Adrenal gland (tissue), 12 donors: Measurements from ENCODE around the gene LTB. TPM values are rescaled to one million over a fixed set of nuclear protein-coding genes. Genes with fewer than 3 reads are reported as not detected.

Experiments used
- DNase-seq, 7 donors: peaks; one replicate each; pipeline ENCODE4 v3.0.0-alpha.2; 2019 to 2020
- H3K27ac ChIP-seq, 5 donors: fragments of 200-600 bp; sonication (generic) in 4 of 5; 1 replicate in 3 of 5; 2 replicates in 2 of 5; pipeline versions ENCODE4 v1.5.1 to v1.8.0; 2016 to 2020; ENCODE audit warnings: mild to moderate bottlenecking in 1 of 5
- H3K27me3 ChIP-seq: fragments of 200-600 bp; 2 replicates; pipeline ENCODE4 v1.8.0; 2021
- H3K36me3 ChIP-seq, 2 donors: fragments of 200-600 bp; replicated peaks in 1 of 2; 1 replicate in 1 of 2; 2 replicates in 1 of 2; pipeline versions ENCODE4 v1.5.1 to v1.8.0; 2018 to 2022
- H3K4me1 ChIP-seq, 2 donors: fragments of 200-600 bp; replicated peaks in 1 of 2; 1 replicate in 1 of 2; 2 replicates in 1 of 2; pipeline versions ENCODE4 v1.5.1 to v1.8.0; 2018 to 2021
- H3K4me3 ChIP-seq, 4 donors: fragments of 200-600 bp; sonication (generic) in 3 of 4; one replicate each; pipeline ENCODE4 v1.5.1; 2016 to 2018
- H3K9me3 ChIP-seq, 3 donors: fragments of 200-600 bp; sonication (generic) in 1 of 3; replicated peaks in 1 of 3; 1 replicate in 2 of 3; 2 replicates in 1 of 3; pipeline versions ENCODE4 v1.5.1 to v1.8.0; 2016 to 2021
- POLR2A ChIP-seq, 2 donors: fragments of 450-650 bp; IDR thresholded peaks; one replicate each; pipeline ENCODE4 v1.6.1; 2017; ENCODE audit warnings: antibody characterized with exemption in 2 of 2, mild to moderate bottlenecking in 2 of 2, moderate library complexity in 1 of 2
- WGBS, 4 donors: extraction: QIAGEN DNeasy Blood & Tissue Kit in 2 of 4; methylation state at CpG; one replicate each; pipeline versions ENCODE4 v1.1.5 to v1.1.7; 2013 to 2017; 5-methylcytosine and 5-hydroxymethylcytosine counted together
- intact Hi-C, 2 donors: fragments of 100-400 bp; cut with DNase I; formaldehyde crosslinking; loops; one replicate each; pipeline versions ENCODE4 v1.14.1 to v1.15.0; 2022 to 2023
- polyA plus RNA-seq, 3 donors: library from polyadenylated mRNA; stranded (reverse); fragments of 200-250 nt in 2 of 3; fragments of 350-450 nt in 1 of 3; fragmentation: Illumina TruSeq in 1 of 3; extraction: RNeasy Lipid Tissue Mini Kit (QIAGEN cat#74804) in 1 of 3; gene quantifications; one replicate each; pipeline ENCODE4 v1.2.3, GENCODE V29; 2013 to 2014
- total RNA-seq, 9 donors: library from RNA; depleted of rRNA in 4 of 9; stranded (reverse); fragments of >200 nt in 4 of 9; fragments of 120-200 nt in 1 of 9; fragmentation: NEBNext Ultra II Directional in 1 of 9; extraction: Animal tissue kit (Norgen Biotek cat#: 25700) in 1 of 9; gene quantifications; one replicate each; pipeline versions ENCODE4 v1.1.0 to v1.2.4, GENCODE V29; 2013 to 2023
- TF ChIP-seq, protein P1 (sequence below), 6 experiments: fragments of 450-650 bp in 4 of 6; fragments of 200-600 bp in 2 of 6; sonication (generic) in 1 of 6; IDR thresholded peaks; 1 replicate in 5 of 6; 2 replicates in 1 of 6; pipeline versions ENCODE4 v1.5.1 to v1.8.0; 2016 to 2021; ENCODE audit warnings: antibody characterized with exemption in 6 of 6, mild to moderate bottlenecking in 2 of 6, moderate library complexity in 1 of 6
- donor health status: healthy with polysubstance abuse.
- donor health status: Bipolar disorder and iron deficiency.
- donor health status: DM: yes; HTN: yes; CAD: no.
- donor health status: DM: no; HTN: no; CAD: no.
- donor health status: DM: no; HTN: no; CAD: no.
- donor health status: DM: yes; HTN: yes; CAD: no.

Gene LTB
- total and polyA plus RNA-seq, 12 donors = 0.31 to 6.7 (median 1.1) TPM; not detected in 3

GRCh38 chr6:31577579-31577966 is 4.7 kb downstream of the LTB start:
- Histone ChIP-seq H3K27me3 (no peaks in the 10 kb centered on the region), H3K27ac (no peak overlapping the region), H3K4me3 (no peak overlapping the region), H3K4me1 (peaks cover 4 to 5% of the 10 kb centered on the region in 2 donors), H3K36me3 (no peaks in the 10 kb centered on the region), H3K9me3 (no peaks in the 10 kb centered on the region)
- DNase-seq = no peak
- intact Hi-C loops = no loop called here
- TF ChIP-seq, protein P1, sequence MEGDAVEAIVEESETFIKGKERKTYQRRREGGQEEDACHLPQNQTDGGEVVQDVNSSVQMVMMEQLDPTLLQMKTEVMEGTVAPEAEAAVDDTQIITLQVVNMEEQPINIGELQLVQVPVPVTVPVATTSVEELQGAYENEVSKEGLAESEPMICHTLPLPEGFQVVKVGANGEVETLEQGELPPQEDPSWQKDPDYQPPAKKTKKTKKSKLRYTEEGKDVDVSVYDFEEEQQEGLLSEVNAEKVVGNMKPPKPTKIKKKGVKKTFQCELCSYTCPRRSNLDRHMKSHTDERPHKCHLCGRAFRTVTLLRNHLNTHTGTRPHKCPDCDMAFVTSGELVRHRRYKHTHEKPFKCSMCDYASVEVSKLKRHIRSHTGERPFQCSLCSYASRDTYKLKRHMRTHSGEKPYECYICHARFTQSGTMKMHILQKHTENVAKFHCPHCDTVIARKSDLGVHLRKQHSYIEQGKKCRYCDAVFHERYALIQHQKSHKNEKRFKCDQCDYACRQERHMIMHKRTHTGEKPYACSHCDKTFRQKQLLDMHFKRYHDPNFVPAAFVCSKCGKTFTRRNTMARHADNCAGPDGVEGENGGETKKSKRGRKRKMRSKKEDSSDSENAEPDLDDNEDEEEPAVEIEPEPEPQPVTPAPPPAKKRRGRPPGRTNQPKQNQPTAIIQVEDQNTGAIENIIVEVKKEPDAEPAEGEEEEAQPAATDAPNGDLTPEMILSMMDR (IDR thresholded peaks at IDR 0.05) = no peak
- TF ChIP-seq POLR2A (IDR thresholded peaks at IDR 0.05) = no peak
- WGBS, 4 donors = 82 to 88% (median 84%) methylated on average over 3 of the region's 3 CpGs

- Histone ChIP-seq H3K4me3 (no peak overlapping the region), H3K27ac (no peak overlapping the region), H3K27me3 (no peaks in the 10 kb centered on the region), H3K4me1 (peaks cover 4 to 5% of the 10 kb centered on the region in 2 donors), H3K36me3 (no peaks in the 10 kb centered on the region), H3K9me3 (no peaks in the 10 kb centered on the region)
- 82 to 91% (median 86%) methylated on average over 15 to 19 of the region's 19 CpGs for WGBS, 4 donors
- no peak for DNase-seq
- TF ChIP-seq POLR2A (IDR thresholded peaks at IDR 0.05) = no peak
- TF ChIP-seq, protein P1 (IDR thresholded peaks at IDR 0.05) = no peak
- intact Hi-C loops = no loop called here
These were observed 5.2 kb downstream of the LTB start for GRCh38 chr6:31576897-31577578.

- 64 to 71% (median 68%) methylated on average over 8 of the region's 8 CpGs for WGBS, 4 donors
- peak overlapping the region in 1 of 5 donors; percentile 65 for H3K27ac ChIP-seq
- H3K36me3 ChIP-seq = no peaks in the 10 kb centered on the region
- no peak for TF ChIP-seq POLR2A (IDR thresholded peaks at IDR 0.05)
- TF ChIP-seq, protein P1 (IDR thresholded peaks at IDR 0.05) = no peak
- H3K4me3 ChIP-seq = peak overlapping the region in 1 of 4 donors; percentile 47
- peaks cover 0 to 4% of the 10 kb centered on the region in 2 donors for H3K4me1 ChIP-seq
- intact Hi-C loops = no loop called here
- H3K9me3 ChIP-seq = no peaks in the 10 kb centered on the region
- no peak for DNase-seq
- H3K27me3 ChIP-seq = no peaks in the 10 kb centered on the region
These were observed 6.1 kb downstream of the LTB start for GRCh38 chr6:31575952-31576685.

DNA sequence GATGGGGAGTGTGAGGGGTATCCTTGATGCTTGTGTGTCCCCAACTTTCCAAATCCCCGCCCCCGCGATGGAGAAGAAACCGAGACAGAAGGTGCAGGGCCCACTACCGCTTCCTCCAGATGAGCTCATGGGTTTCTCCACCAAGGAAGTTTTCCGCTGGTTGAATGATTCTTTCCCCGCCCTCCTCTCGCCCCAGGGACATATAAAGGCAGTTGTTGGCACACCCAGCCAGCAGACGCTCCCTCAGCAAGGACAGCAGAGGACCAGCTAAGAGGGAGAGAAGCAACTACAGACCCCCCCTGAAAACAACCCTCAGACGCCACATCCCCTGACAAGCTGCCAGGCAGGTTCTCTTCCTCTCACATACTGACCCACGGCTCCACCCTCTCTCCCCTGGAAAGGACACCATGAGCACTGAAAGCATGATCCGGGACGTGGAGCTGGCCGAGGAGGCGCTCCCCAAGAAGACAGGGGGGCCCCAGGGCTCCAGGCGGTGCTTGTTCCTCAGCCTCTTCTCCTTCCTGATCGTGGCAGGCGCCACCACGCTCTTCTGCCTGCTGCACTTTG is 6.8 kb downstream of the LTB start, which contains the start of gene TNF:
TSS of gene TNF (plus strand) at position 231 of the 567 bp plus-strand sequence. CDS start at position 408, 177 bp downstream.
- peak within 1 kb of the TSS in 1 of 5 donors; percentile 65 for H3K27ac ChIP-seq
- DNase-seq = peak in 4 of 7 donors; percentile 38 to 70 (median 52)
- WGBS, 4 donors = 58 to 73% (median 60%) methylated on average over 19 of the region's 19 CpGs

More for the DNA sequence above, 6.8 kb downstream of the LTB start, which contains the start of gene TNF:
- Histone ChIP-seq H3K4me3 (peak within 1 kb of the TSS in 1 of 4 donors; percentile 47), H3K4me1 (peaks cover 0 to under 1% of the 10 kb centered on the region in 2 donors), H3K27me3 (no peaks in the 10 kb centered on the region), H3K36me3 (no peaks in the 10 kb centered on the region), H3K9me3 (no peaks in the 10 kb centered on the region)
- intact Hi-C loops = no loop called here
- TF ChIP-seq POLR2A (IDR thresholded peaks at IDR 0.05) = peak; percentile 33 to 48
- TF ChIP-seq, protein P1 (IDR thresholded peaks at IDR 0.05) = no peak
